ENCODE data around the gene EFCAB6.

Gene EFCAB6

GRCh38 chr22:43848366-43849171 is 36.5 kb upstream of the EFCAB6 start:
- in situ Hi-C loops (cut with MboI; ENCODE audit: low sequenced_read_pairs): no loop called here

GRCh38 chr22:43847376-43848289 is 35.5 kb upstream of the EFCAB6 start:
- in situ Hi-C loops (cut with MboI; ENCODE audit: low sequenced_read_pairs): no loop called here

GRCh38 chr22:43846966-43847365 is 34.9 kb upstream of the EFCAB6 start:
- in situ Hi-C loops (cut with MboI; ENCODE audit: low sequenced_read_pairs): no loop called here

GRCh38 chr22:43845981-43846380 is 33.9 kb upstream of the EFCAB6 start:
- in situ Hi-C loops (cut with MboI; ENCODE audit: low sequenced_read_pairs): no loop called here

GRCh38 chr22:43844560-43845545 is 32.7 kb upstream of the EFCAB6 start:
- in situ Hi-C loops (cut with MboI; ENCODE audit: low sequenced_read_pairs): no loop called here

- in situ Hi-C loops (cut with MboI; ENCODE audit: low sequenced_read_pairs): no loop called here
Measured at GRCh38 chr22:43843783-43844530, 31.9 kb upstream of the EFCAB6 start.

- in situ Hi-C loops (cut with MboI; ENCODE audit: low sequenced_read_pairs): no loop called here
Measured at GRCh38 chr22:43841742-43842141, 29.6 kb upstream of the EFCAB6 start.

- in situ Hi-C loops (cut with MboI; ENCODE audit: low sequenced_read_pairs): no loop called here
Measured at GRCh38 chr22:43840851-43841250, 28.7 kb upstream of the EFCAB6 start.

GRCh38 chr22:43840431-43840830 is 28.3 kb upstream of the EFCAB6 start:
- in situ Hi-C loops (cut with MboI; ENCODE audit: low sequenced_read_pairs): no loop called here

GRCh38 chr22:43839781-43840180 is 27.7 kb upstream of the EFCAB6 start:
- in situ Hi-C loops (cut with MboI; ENCODE audit: low sequenced_read_pairs): no loop called here

GRCh38 chr22:43838571-43839307 is 26.6 kb upstream of the EFCAB6 start:
- in situ Hi-C loops (cut with MboI; ENCODE audit: low sequenced_read_pairs): no loop called here

- in situ Hi-C loops (cut with MboI; ENCODE audit: low sequenced_read_pairs): no loop called here
Measured at GRCh38 chr22:43838161-43838560, 26.1 kb upstream of the EFCAB6 start.

GRCh38 chr22:43837666-43838065 is 25.6 kb upstream of the EFCAB6 start:
- in situ Hi-C loops (cut with MboI; ENCODE audit: low sequenced_read_pairs): no loop called here

GRCh38 chr22:43835736-43836135 is 23.6 kb upstream of the EFCAB6 start:
- in situ Hi-C loops (cut with MboI; ENCODE audit: low sequenced_read_pairs): no loop called here

- in situ Hi-C loops (cut with MboI; ENCODE audit: low sequenced_read_pairs): no loop called here
Measured at GRCh38 chr22:43835166-43835565, 23.1 kb upstream of the EFCAB6 start.

- in situ Hi-C loops (cut with MboI; ENCODE audit: low sequenced_read_pairs): no loop called here
Measured at GRCh38 chr22:43833286-43834240, 21.5 kb upstream of the EFCAB6 start.

GRCh38 chr22:43832393-43833265 is 20.5 kb upstream of the EFCAB6 start:
- in situ Hi-C loops (cut with MboI; ENCODE audit: low sequenced_read_pairs): no loop called here

All from hTERT RPE-1 (cell line).